Ovary (tissue), 9 donors: ENCODE results near the gene RPIA. TPM values are rescaled to one million over a fixed set of nuclear protein-coding genes. Genes with fewer than 3 reads are reported as not detected.
A peak's percentile ranks its signal among the peaks of the same experiment; 100 is the strongest.

Experiments used
- DNase-seq, 5 donors: peaks; one replicate each; pipeline ENCODE4 v3.0.0-alpha.2; 2019 to 2020
- H3K27ac ChIP-seq, 2 donors: fragments of 200-600 bp; one replicate each; pipeline versions ENCODE4 v1.5.1 to v1.8.0; 2019 to 2022
- H3K27me3 ChIP-seq: fragments of 200-600 bp; one replicate; pipeline ENCODE4 v1.8.0; 2022
- H3K36me3 ChIP-seq: fragments of 200-600 bp; sonication (generic); one replicate; pipeline ENCODE4 v1.5.1; 2019
- H3K4me1 ChIP-seq: one replicate; pipeline ENCODE4 v1.8.1; 2013; ENCODE audit warnings: mild to moderate bottlenecking, moderate library complexity; ENCODE audit not compliant: insufficient read depth
- H3K4me3 ChIP-seq: fragments of 200-600 bp; sonication (generic); one replicate; pipeline ENCODE4 v1.5.1; 2017
- H3K9me3 ChIP-seq, 2 donors: fragments of 200-600 bp in 1 of 2; sonication (generic) in 1 of 2; one replicate each; pipeline versions ENCODE4 v1.5.1 to v1.8.1; 2013 to 2019; ENCODE audit warnings: mild to moderate bottlenecking in 1 of 2, moderate library complexity in 1 of 2
- EP300 ChIP-seq: sonication (generic); formaldehyde crosslinking; IDR thresholded peaks from one replicate; pipeline ENCODE4 v1.6.1; 2017; ENCODE audit warnings: antibody characterized with exemption
- POLR2A ChIP-seq: fragments of 450-650 bp; IDR thresholded peaks from one replicate; pipeline ENCODE4 v1.6.1; 2017; ENCODE audit warnings: antibody characterized with exemption, mild to moderate bottlenecking, moderate library complexity
- WGBS, 3 donors: extraction: QIAGEN DNeasy Blood & Tissue Kit in 1 of 3; methylation state at CpG; one replicate each; pipeline versions ENCODE4 v1.1.5 to v1.1.7; 2013 to 2017; 5-methylcytosine and 5-hydroxymethylcytosine counted together
- intact Hi-C, 4 donors: fragments of 100-400 bp; cut with DNase I; formaldehyde crosslinking; loops; one replicate each; pipeline versions ENCODE4 v1.11.0 to v1.15.1; 2022 to 2023
- polyA plus RNA-seq, 2 donors: library from polyadenylated mRNA; stranded (reverse); fragments of 200-250 nt in 1 of 2; fragments of 350-450 nt in 1 of 2; fragmentation: Illumina TruSeq in 1 of 2; extraction: RNeasy Lipid Tissue Mini Kit (QIAGEN cat#74804) in 1 of 2; gene quantifications; one replicate each; pipeline ENCODE4 v1.2.3, GENCODE V29; 2013 to 2014
- total RNA-seq, 7 donors: library from RNA; depleted of rRNA in 2 of 7; stranded (reverse); fragments of >200 nt in 2 of 7; fragmentation: NEBNext Ultra II Directional in 3 of 7; extraction: Animal tissue kit (Norgen Biotek cat#: 25700) in 3 of 7; gene quantifications; one replicate each; pipeline versions ENCODE4 v1.1.0 to v1.2.4, GENCODE V29; 2016 to 2023
- TF ChIP-seq, protein P1 (sequence below), 3 donors: fragments of 450-650 bp in 2 of 3; fragments of 200-600 bp in 1 of 3; IDR thresholded peaks; one replicate each; pipeline versions ENCODE4 v1.5.1 to v1.8.0; 2016 to 2022; ENCODE audit warnings: antibody characterized with exemption in 3 of 3, mild to moderate bottlenecking in 1 of 3
- donor health status: DM: no; HTN: no; CAD: no; lungs with moderate emphysema.
- donor health status: DM: no; HTN: no; CAD: no.
- donor health status: Bipolar disorder and iron deficiency.
- donor health status: DM: yes; HTN: yes; CAD: no.
- donor health status: DM: no; HTN: no; CAD: no.
- donor health status: DM: yes; HTN: yes; CAD: no.

The RPIA gene
- total and polyA plus RNA-seq, 9 donors, result 10.4 to 19.3 (median 15.4) TPM

DNA sequence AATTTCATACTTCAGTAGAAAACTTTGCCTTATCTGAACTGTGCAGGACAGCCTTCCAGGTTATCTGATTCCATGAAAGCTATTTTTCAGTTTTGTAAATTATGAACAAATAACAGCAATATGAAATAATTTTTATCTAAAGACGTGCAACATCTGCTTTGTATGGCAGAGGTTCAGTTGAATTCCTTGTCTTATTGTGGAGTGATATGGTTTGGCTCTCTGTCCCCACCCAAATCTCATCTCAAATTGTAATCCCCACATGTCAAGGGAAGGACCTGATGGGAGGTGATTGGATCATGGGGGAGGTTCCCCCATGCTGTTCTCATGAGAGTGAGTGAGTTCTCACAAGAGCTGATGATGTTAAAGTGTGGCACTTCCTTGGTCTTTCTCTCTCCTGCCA is 18.1 kb upstream of the RPIA start:
- Histone ChIP-seq H3K27me3 (no peaks in the 10 kb centered on the region), H3K36me3 (no peaks in the 10 kb centered on the region), H3K27ac (no peak overlapping the region), H3K4me1 (no peaks in the 10 kb centered on the region), H3K9me3 (no peaks in the 10 kb centered on the region), H3K4me3 (no peak overlapping the region)
- WGBS, 3 donors, result 22 to 38% (median 28%) methylated on average over 1 of the region's 1 CpG
- intact Hi-C loops, result loop anchor here in 3 of 4 donors (5.0 to 10.0 kb wide), 3 partner anchors 76 to 479 kb away; no protein-coding TSS in a partner anchor
- TF ChIP-seq, protein P1, sequence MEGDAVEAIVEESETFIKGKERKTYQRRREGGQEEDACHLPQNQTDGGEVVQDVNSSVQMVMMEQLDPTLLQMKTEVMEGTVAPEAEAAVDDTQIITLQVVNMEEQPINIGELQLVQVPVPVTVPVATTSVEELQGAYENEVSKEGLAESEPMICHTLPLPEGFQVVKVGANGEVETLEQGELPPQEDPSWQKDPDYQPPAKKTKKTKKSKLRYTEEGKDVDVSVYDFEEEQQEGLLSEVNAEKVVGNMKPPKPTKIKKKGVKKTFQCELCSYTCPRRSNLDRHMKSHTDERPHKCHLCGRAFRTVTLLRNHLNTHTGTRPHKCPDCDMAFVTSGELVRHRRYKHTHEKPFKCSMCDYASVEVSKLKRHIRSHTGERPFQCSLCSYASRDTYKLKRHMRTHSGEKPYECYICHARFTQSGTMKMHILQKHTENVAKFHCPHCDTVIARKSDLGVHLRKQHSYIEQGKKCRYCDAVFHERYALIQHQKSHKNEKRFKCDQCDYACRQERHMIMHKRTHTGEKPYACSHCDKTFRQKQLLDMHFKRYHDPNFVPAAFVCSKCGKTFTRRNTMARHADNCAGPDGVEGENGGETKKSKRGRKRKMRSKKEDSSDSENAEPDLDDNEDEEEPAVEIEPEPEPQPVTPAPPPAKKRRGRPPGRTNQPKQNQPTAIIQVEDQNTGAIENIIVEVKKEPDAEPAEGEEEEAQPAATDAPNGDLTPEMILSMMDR (IDR thresholded peaks at IDR 0.05), result no peak
- TF ChIP-seq POLR2A, result no peak
- no peak for TF ChIP-seq EP300
- no peak for DNase-seq

DNA sequence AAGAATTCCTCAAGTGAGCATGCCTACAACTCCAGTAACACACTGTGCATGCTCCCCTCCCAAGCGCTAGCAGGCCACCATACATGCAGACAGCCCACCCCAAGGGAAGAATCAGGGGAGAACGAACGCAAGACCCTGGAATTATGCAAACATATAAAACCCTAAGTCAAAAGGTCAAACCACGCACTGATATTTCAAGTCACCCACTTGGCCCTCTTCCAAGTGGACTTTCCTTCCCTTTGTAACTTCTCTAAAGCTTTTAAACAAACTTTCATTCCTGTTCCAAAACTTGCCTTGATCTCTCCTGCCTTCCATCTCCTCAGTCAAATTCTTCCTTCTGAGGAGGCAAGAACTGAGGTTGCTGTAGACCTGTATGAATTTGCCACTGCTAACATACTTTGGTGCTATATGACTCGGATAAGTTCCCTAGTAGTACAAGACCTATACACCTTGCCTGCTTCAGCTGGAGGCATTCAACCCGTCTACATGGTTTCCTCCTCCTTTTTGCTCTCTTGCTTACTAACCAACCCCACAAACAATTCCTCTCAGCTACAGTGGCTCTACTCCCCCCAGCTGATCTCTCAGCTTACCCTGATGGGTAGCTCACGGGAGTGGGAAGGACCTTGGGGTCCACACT is 11.1 kb upstream of the RPIA start:
- intact Hi-C loops, result no loop called here
- Histone ChIP-seq H3K4me1 (peaks cover 5% of the 10 kb centered on the region), H3K27me3 (no peaks in the 10 kb centered on the region), H3K27ac (peak overlapping the region in 1 of 2 donors; percentile 67), H3K4me3 (no peak overlapping the region), H3K36me3 (no peaks in the 10 kb centered on the region), H3K9me3 (no peaks in the 10 kb centered on the region)
- WGBS, 3 donors, result 67 to 74% (median 69%) methylated on average over 7 of the region's 7 CpGs
- TF ChIP-seq, protein P1 (IDR thresholded peaks at IDR 0.05), result no peak
- TF ChIP-seq POLR2A, result no peak
- no peak for DNase-seq

DNA sequence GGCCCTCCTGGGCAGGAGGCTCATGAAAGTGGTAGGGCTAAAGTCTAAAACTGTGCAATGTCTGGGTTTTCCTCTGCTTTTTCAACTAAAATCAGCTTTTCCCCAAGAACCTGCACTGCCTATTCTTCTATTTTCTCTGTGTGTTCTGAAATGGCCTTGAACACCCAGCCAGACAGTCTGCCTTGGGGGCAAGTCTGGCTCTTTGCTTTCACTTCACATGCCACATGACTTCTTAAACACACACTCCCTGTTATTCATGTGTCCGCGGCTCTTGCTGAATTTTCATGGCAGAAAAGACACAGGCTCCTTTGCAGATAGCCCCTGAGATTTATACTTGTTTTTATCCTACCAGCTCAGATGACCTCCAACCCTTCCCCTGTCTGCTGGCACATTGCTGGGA is 10.6 kb upstream of the RPIA start:
- peak overlapping the region in 1 of 2 donors; percentile 67 for H3K27ac ChIP-seq
- no peaks in the 10 kb centered on the region for H3K9me3 ChIP-seq
- H3K27me3 ChIP-seq, result no peaks in the 10 kb centered on the region
- H3K4me3 ChIP-seq, result no peak overlapping the region
- TF ChIP-seq POLR2A (no peak), EP300 (no peak)
- TF ChIP-seq, protein P1 (IDR thresholded peaks at IDR 0.05), result no peak
- peaks cover 5% of the 10 kb centered on the region for H3K4me1 ChIP-seq
- intact Hi-C loops, result no loop called here
- DNase-seq, result peak in 3 of 5 donors; percentile 22 to 35 (median 28)
- 27 to 55% (median 46%) methylated on average over 2 of the region's 2 CpGs for WGBS, 3 donors
- no peaks in the 10 kb centered on the region for H3K36me3 ChIP-seq

DNA sequence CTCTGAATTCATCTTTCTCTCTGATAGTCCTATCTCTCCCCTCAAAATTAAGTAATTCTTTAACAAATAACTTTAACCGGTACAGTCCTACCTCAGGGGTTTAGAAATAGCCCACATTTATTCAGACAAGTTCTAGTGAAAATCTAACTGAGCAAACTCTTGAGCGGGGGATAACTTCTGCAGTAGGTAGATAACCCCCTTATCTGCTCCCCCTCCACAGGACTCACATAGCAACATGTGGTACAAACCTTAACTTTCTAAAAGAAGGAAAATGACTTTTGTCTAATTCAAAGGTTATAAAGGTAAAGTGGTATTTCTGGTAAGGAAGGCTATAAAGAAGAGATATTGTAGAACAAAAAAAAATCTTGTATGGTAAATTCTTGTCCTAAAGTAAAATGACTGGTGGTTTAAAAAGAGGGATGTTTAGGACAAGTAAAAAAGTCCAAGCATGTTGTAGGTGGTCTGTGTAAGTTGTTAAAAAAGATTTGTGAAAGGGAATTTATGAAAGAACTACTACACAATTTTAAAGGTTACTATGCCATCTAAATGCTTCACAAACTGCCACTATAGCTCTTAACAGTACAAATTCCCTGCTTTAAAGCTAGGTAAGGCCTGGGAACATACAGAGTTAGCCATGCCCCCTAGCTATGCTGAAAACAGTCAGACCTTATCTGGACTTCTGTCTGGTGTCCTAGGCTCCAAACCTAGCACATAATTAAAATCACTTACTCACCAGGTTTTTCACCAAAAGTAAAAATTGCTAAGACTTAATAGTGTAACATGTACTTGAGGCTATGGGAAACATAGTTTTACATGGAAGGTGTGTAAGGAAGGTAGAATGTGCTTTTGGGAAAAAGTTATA is 8.1 kb upstream of the RPIA start:
- H3K4me3 ChIP-seq, result no peak overlapping the region
- H3K4me1 ChIP-seq, result peaks cover 5% of the 10 kb centered on the region
- no peak for DNase-seq
- H3K9me3 ChIP-seq, result no peaks in the 10 kb centered on the region
- TF ChIP-seq, protein P1 (IDR thresholded peaks at IDR 0.05), result no peak
- TF ChIP-seq POLR2A, result no peak
- WGBS, 3 donors, result 44 to 49% (median 46%) methylated on average over 2 of the region's 2 CpGs
- H3K27ac ChIP-seq, result no peak overlapping the region
- intact Hi-C loops, result no loop called here
- no peaks in the 10 kb centered on the region for H3K36me3 ChIP-seq
- H3K27me3 ChIP-seq, result no peaks in the 10 kb centered on the region
